ENCODE results near the gene CT47C1. TPM values are rescaled to one million over a fixed set of nuclear protein-coding genes. Genes with fewer than 3 reads are reported as not detected.

The CT47C1 gene
- total and polyA plus RNA-seq, 9 of the 15 experiments (the other 6 are each of a cell fraction or from before 2014, with no cell fraction given): not detected

DNA sequence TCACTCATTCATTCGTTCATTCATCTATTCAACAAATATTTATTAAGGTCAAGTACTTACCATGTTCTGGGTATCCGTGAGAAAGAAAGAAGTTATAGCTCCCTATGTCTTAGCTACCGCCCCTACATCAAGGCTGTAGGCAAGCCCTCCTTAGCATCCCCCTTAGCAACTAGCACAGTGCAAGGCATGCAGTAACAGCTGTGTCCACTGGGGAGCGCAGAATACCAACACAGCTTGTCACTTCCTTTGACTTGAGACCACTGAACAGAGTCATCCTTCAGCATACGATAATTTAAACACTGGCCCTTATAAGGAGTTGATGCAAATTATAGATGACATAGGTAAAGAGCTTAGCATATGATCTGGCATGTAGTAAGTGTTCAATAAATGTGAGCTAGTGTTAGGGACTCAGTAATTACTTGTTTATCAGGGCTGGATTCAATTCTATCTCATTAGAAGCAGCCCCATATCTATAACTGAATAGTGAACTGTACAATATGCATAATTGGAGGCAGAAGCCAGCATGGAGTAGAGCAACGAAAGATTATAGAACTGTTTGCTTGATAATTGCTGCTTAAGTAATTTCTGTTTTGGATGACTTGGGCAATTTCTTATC is 46.1 kb downstream of the CT47C1 start:
- no peaks in the 10 kb centered on the region for H3K9me3 ChIP-seq (replicated peaks; ENCODE audit: control insufficient read depth, insufficient read depth, low read depth, low read length)
- WGBS (ENCODE audit: insufficient coverage, low coverage, missing lambda C conversion rate): 2% methylated on average over 5 of the region's 6 CpGs
- no TSS peak for BruUV-seq (replicated peaks)
- TF ChIP-seq FOS (IDR thresholded peaks at IDR 0.05; ENCODE audit: extremely low read depth, insufficient read length) (no peak), RAD21 (CRISPR knock-in tag; conservative IDR thresholded peaks at IDR 0.05 in 1 of 2, IDR thresholded peaks at IDR 0.05 in 1 of 2) (peak; percentile 56 to 80), E2F3 (CRISPR knock-in tag; IDR thresholded peaks at IDR 0.05) (no peak), KLF10 (CRISPR knock-in tag; IDR thresholded peaks at IDR 0.05) (no peak), SMC3 (conservative IDR thresholded peaks at IDR 0.05; ENCODE audit: insufficient read depth, low read depth, low read length) (peak; percentile 49; the same call in 1 of the 2 replicates), RFX1 (IDR thresholded peaks at IDR 0.05) (0 out of 2 replicates have a peak, but pooled peaks have one; percentile 21), DACH1 (IDR thresholded peaks at IDR 0.05; ENCODE audit: partially characterized antibody) (peak; percentile 31)
- TF ChIP-seq, protein P1, sequence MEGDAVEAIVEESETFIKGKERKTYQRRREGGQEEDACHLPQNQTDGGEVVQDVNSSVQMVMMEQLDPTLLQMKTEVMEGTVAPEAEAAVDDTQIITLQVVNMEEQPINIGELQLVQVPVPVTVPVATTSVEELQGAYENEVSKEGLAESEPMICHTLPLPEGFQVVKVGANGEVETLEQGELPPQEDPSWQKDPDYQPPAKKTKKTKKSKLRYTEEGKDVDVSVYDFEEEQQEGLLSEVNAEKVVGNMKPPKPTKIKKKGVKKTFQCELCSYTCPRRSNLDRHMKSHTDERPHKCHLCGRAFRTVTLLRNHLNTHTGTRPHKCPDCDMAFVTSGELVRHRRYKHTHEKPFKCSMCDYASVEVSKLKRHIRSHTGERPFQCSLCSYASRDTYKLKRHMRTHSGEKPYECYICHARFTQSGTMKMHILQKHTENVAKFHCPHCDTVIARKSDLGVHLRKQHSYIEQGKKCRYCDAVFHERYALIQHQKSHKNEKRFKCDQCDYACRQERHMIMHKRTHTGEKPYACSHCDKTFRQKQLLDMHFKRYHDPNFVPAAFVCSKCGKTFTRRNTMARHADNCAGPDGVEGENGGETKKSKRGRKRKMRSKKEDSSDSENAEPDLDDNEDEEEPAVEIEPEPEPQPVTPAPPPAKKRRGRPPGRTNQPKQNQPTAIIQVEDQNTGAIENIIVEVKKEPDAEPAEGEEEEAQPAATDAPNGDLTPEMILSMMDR (IDR thresholded peaks at IDR 0.05 in 2 of 3, conservative IDR thresholded peaks at IDR 0.05 in 1 of 3; ENCODE audit: insufficient read depth in 2 of 3, low read depth in 1 of 3, low read length in 3 of 3): peak; percentile 72 to 73 (median 73)
- TF ChIP-seq, protein P2, sequence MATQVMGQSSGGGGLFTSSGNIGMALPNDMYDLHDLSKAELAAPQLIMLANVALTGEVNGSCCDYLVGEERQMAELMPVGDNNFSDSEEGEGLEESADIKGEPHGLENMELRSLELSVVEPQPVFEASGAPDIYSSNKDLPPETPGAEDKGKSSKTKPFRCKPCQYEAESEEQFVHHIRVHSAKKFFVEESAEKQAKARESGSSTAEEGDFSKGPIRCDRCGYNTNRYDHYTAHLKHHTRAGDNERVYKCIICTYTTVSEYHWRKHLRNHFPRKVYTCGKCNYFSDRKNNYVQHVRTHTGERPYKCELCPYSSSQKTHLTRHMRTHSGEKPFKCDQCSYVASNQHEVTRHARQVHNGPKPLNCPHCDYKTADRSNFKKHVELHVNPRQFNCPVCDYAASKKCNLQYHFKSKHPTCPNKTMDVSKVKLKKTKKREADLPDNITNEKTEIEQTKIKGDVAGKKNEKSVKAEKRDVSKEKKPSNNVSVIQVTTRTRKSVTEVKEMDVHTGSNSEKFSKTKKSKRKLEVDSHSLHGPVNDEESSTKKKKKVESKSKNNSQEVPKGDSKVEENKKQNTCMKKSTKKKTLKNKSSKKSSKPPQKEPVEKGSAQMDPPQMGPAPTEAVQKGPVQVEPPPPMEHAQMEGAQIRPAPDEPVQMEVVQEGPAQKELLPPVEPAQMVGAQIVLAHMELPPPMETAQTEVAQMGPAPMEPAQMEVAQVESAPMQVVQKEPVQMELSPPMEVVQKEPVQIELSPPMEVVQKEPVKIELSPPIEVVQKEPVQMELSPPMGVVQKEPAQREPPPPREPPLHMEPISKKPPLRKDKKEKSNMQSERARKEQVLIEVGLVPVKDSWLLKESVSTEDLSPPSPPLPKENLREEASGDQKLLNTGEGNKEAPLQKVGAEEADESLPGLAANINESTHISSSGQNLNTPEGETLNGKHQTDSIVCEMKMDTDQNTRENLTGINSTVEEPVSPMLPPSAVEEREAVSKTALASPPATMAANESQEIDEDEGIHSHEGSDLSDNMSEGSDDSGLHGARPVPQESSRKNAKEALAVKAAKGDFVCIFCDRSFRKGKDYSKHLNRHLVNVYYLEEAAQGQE (IDR thresholded peaks at IDR 0.05; ENCODE audit: borderline replicate concordance): peak; percentile 63; the same call in 1 of the 2 replicates
- TF ChIP-seq, protein P2 (CRISPR knock-in tag; IDR thresholded peaks at IDR 0.05; ENCODE audit: low read depth): no peak

More for the DNA sequence above, 46.1 kb downstream of the CT47C1 start:
- ChIA-PET POLR2A (interaction anchor here (1.4 kb wide), 1 partner anchor 11 kb away, joined by 6 read pairs; no protein-coding TSS in a partner anchor), CTCF (ENCODE audit: low intra/inter-chr PET ratio) (interaction anchor here (0.5 to 1.2 kb wide), 2 partner anchors 99 to 276 kb away, joined by 3 to 4 read pairs; no protein-coding TSS in a partner anchor)
- Histone ChIP-seq H3K9me1 (ENCODE audit: control insufficient read depth, insufficient read depth, low read length) (no peaks in the 10 kb centered on the region), H3K36me3 (ENCODE audit: control insufficient read depth, insufficient read depth, low read length) (no peaks in the 10 kb centered on the region), H4K20me1 (replicated peaks; ENCODE audit: control insufficient read depth, insufficient read depth, low read length) (no peaks in the 10 kb centered on the region), H3K4me1 (replicated peaks in 1 of 2; ENCODE audit: control insufficient read depth in 2 of 2, insufficient read depth in 2 of 2, low read length in 2 of 2) (no peaks in the 10 kb centered on the region), H3K27ac (ENCODE audit: extremely low read depth, low read depth, low read length) (no peak overlapping the region), H3K4me2 (ENCODE audit: insufficient read depth, low read length) (no peak overlapping the region), H3K27me3 (ENCODE audit: control insufficient read depth in 2 of 2, insufficient read depth in 2 of 2, low read length in 2 of 2) (peaks cover 0 to 14% of the 10 kb centered on the region in 2 experiments; a peak in 3 of 5 replicates), H3K4me3 (no peak overlapping the region), H2AFZ (ENCODE audit: low read depth, low read length) (no peak overlapping the region), H3K79me2 (ENCODE audit: control insufficient read depth, insufficient read depth, low read length) (no peaks in the 10 kb centered on the region), H3K9ac (ENCODE audit: insufficient read depth in 1 of 2, low read depth in 2 of 2, low read length in 2 of 2) (no peak overlapping the region)
- ATAC-seq: peak; percentile 93
- in situ Hi-C loops (cut with MboI) (no loop called here), intact Hi-C loops (cut with micrococcal nuclease) (loop anchor here (1.0 kb wide), 1 partner anchor 99 kb away; no protein-coding TSS in a partner anchor)
- peak; percentile 42 to 62 (median 58) for DNase-seq (ENCODE audit: extremely low read depth in 1 of 4, low spot score in 3 of 4)
- FAIRE-seq: peak; percentile 93

Data from K562 (cell line).